Measurements from ENCODE around the gene DPPA2.

DNA sequence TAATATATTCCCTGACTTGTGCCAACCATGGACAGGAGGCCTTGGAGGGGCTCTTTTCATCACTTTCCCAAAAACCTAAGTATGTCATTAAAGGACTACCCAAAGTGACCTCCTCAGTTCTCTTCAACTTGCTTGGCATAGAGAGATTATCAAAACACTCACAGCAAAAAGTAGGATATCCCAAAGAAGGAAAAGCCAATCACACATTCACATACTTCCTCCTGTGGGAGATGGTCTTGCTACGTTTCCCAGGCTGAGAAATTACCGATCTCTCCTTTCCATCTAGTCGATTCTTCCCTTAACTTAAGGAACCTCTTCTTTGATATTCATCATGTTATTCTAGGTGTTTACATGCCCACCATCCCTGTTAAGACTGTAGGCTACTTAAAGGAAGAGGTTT, 11.9 kb upstream of the DPPA2 start:
- TF ChIP-seq ZNF263 (CRISPR knock-in tag; IDR thresholded peaks at IDR 0.05; ENCODE audit: low read depth) (no peak), ETV6 (CRISPR knock-in tag; IDR thresholded peaks at IDR 0.05) (no peak), ATF2 (CRISPR knock-in tag; IDR thresholded peaks at IDR 0.05; ENCODE audit: borderline replicate concordance, low read depth) (no peak), ZNF416 (CRISPR knock-in tag; IDR thresholded peaks at IDR 0.05) (peak; percentile 79; the same call in 1 of the 2 replicates)
- TF ChIP-seq, protein P1, sequence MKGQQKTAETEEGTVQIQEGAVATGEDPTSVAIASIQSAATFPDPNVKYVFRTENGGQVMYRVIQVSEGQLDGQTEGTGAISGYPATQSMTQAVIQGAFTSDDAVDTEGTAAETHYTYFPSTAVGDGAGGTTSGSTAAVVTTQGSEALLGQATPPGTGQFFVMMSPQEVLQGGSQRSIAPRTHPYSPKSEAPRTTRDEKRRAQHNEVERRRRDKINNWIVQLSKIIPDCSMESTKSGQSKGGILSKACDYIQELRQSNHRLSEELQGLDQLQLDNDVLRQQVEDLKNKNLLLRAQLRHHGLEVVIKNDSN (CRISPR knock-in tag; IDR thresholded peaks at IDR 0.05): no peak
